Adrenal gland (tissue), 12 donors: ENCODE data around the gene PRRT4. TPM values are rescaled to one million over a fixed set of nuclear protein-coding genes. Genes with fewer than 3 reads are reported as not detected.

ENCODE experiments used
- DNase-seq, 7 donors: peaks; one replicate each; pipeline ENCODE4 v3.0.0-alpha.2; 2019 to 2020
- H3K27ac ChIP-seq, 5 donors: fragments of 200-600 bp; sonication (generic) in 4 of 5; 1 replicate in 3 of 5; 2 replicates in 2 of 5; pipeline versions ENCODE4 v1.5.1 to v1.8.0; 2016 to 2020; ENCODE audit warnings: mild to moderate bottlenecking in 1 of 5
- H3K27me3 ChIP-seq: fragments of 200-600 bp; 2 replicates; pipeline ENCODE4 v1.8.0; 2021
- H3K36me3 ChIP-seq, 2 donors: fragments of 200-600 bp; replicated peaks in 1 of 2; 1 replicate in 1 of 2; 2 replicates in 1 of 2; pipeline versions ENCODE4 v1.5.1 to v1.8.0; 2018 to 2022
- H3K4me1 ChIP-seq, 2 donors: fragments of 200-600 bp; replicated peaks in 1 of 2; 1 replicate in 1 of 2; 2 replicates in 1 of 2; pipeline versions ENCODE4 v1.5.1 to v1.8.0; 2018 to 2021
- H3K4me3 ChIP-seq, 4 donors: fragments of 200-600 bp; sonication (generic) in 3 of 4; one replicate each; pipeline ENCODE4 v1.5.1; 2016 to 2018
- H3K9me3 ChIP-seq, 3 donors: fragments of 200-600 bp; sonication (generic) in 1 of 3; replicated peaks in 1 of 3; 1 replicate in 2 of 3; 2 replicates in 1 of 3; pipeline versions ENCODE4 v1.5.1 to v1.8.0; 2016 to 2021
- CTCF ChIP-seq, 6 experiments: fragments of 450-650 bp in 4 of 6; fragments of 200-600 bp in 2 of 6; sonication (generic) in 1 of 6; IDR thresholded peaks; 1 replicate in 5 of 6; 2 replicates in 1 of 6; pipeline versions ENCODE4 v1.5.1 to v1.8.0; 2016 to 2021; ENCODE audit warnings: antibody characterized with exemption in 6 of 6, mild to moderate bottlenecking in 2 of 6, moderate library complexity in 1 of 6
- POLR2A ChIP-seq, 2 donors: fragments of 450-650 bp; IDR thresholded peaks; one replicate each; pipeline ENCODE4 v1.6.1; 2017; ENCODE audit warnings: antibody characterized with exemption in 2 of 2, mild to moderate bottlenecking in 2 of 2, moderate library complexity in 1 of 2
- WGBS, 4 donors: extraction: QIAGEN DNeasy Blood & Tissue Kit in 2 of 4; methylation state at CpG; one replicate each; pipeline versions ENCODE4 v1.1.5 to v1.1.7; 2013 to 2017; 5-methylcytosine and 5-hydroxymethylcytosine counted together
- intact Hi-C, 2 donors: fragments of 100-400 bp; cut with DNase I; formaldehyde crosslinking; loops; one replicate each; pipeline versions ENCODE4 v1.14.1 to v1.15.0; 2022 to 2023
- polyA plus RNA-seq, 3 donors: library from polyadenylated mRNA; stranded (reverse); fragments of 200-250 nt in 2 of 3; fragments of 350-450 nt in 1 of 3; fragmentation: Illumina TruSeq in 1 of 3; extraction: RNeasy Lipid Tissue Mini Kit (QIAGEN cat#74804) in 1 of 3; gene quantifications; one replicate each; pipeline ENCODE4 v1.2.3, GENCODE V29; 2013 to 2014
- total RNA-seq, 9 donors: library from RNA; depleted of rRNA in 4 of 9; stranded (reverse); fragments of >200 nt in 4 of 9; fragments of 120-200 nt in 1 of 9; fragmentation: NEBNext Ultra II Directional in 1 of 9; extraction: Animal tissue kit (Norgen Biotek cat#: 25700) in 1 of 9; gene quantifications; one replicate each; pipeline versions ENCODE4 v1.1.0 to v1.2.4, GENCODE V29; 2013 to 2023
- donor health status: healthy with polysubstance abuse.
- donor health status: Bipolar disorder and iron deficiency.
- donor health status: DM: yes; HTN: yes; CAD: no.
- donor health status: DM: no; HTN: no; CAD: no.
- donor health status: DM: no; HTN: no; CAD: no.
- donor health status: DM: yes; HTN: yes; CAD: no.

The PRRT4 gene
- total and polyA plus RNA-seq, 12 donors, result 0.23 to 7.7 (median 1.1) TPM; not detected in 1

DNA sequence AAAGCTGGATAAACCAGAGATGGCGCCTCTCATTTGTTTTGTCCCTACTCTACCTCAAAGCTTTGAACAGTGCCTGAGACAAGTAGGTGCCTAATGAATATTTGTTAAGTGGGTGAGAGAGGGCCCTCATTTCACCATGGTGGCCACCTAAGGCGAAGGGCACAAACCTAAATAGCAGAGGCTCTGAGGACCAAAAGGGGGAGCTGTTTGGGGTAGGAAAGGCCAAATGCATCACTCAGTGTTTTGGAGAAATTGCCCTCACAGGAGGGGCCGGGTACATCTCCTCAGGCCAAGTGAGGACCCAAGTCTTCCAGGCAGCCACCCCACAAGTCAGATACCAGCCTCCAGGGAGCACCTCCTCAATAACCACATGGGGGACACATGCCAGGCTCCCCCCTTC is 34.3 kb upstream of the PRRT4 start:
- no peaks in the 10 kb centered on the region for H3K9me3 ChIP-seq
- H3K27ac ChIP-seq, result no peak overlapping the region
- no peaks in the 10 kb centered on the region for H3K27me3 ChIP-seq
- H3K4me3 ChIP-seq, result no peak overlapping the region
- intact Hi-C loops, result loop anchor here in 1 of 2 donors (5.0 kb wide), 1 partner anchor 37 kb away; no protein-coding TSS in a partner anchor
- peaks cover 0 to 54% of the 10 kb centered on the region in 2 donors for H3K36me3 ChIP-seq
- H3K4me1 ChIP-seq, result no peaks in the 10 kb centered on the region
- WGBS, 4 donors, result 83 to 94% (median 89%) methylated on average over 3 of the region's 3 CpGs
- no peak for DNase-seq
- TF ChIP-seq CTCF (IDR thresholded peaks at IDR 0.05), result no peak
- no peak for TF ChIP-seq POLR2A (IDR thresholded peaks at IDR 0.05)

- H3K27ac ChIP-seq, result no peak overlapping the region
- H3K4me1 ChIP-seq, result no peaks in the 10 kb centered on the region
- 89 to 95% (median 93%) methylated on average over 12 to 16 of the region's 16 CpGs for WGBS, 4 donors
- intact Hi-C loops, result loop anchor here in 1 of 2 donors (5.0 kb wide), 1 partner anchor 37 kb away; no protein-coding TSS in a partner anchor
- DNase-seq, result no peak
- TF ChIP-seq CTCF (IDR thresholded peaks at IDR 0.05), result no peak
- no peak for TF ChIP-seq POLR2A (IDR thresholded peaks at IDR 0.05)
- H3K4me3 ChIP-seq, result no peak overlapping the region
- peaks cover 0 to 47% of the 10 kb centered on the region in 2 donors for H3K36me3 ChIP-seq
- H3K27me3 ChIP-seq, result no peaks in the 10 kb centered on the region
- no peaks in the 10 kb centered on the region for H3K9me3 ChIP-seq
Observed at GRCh38 chr7:128394904-128395496, 33.5 kb upstream of the PRRT4 start.

DNA sequence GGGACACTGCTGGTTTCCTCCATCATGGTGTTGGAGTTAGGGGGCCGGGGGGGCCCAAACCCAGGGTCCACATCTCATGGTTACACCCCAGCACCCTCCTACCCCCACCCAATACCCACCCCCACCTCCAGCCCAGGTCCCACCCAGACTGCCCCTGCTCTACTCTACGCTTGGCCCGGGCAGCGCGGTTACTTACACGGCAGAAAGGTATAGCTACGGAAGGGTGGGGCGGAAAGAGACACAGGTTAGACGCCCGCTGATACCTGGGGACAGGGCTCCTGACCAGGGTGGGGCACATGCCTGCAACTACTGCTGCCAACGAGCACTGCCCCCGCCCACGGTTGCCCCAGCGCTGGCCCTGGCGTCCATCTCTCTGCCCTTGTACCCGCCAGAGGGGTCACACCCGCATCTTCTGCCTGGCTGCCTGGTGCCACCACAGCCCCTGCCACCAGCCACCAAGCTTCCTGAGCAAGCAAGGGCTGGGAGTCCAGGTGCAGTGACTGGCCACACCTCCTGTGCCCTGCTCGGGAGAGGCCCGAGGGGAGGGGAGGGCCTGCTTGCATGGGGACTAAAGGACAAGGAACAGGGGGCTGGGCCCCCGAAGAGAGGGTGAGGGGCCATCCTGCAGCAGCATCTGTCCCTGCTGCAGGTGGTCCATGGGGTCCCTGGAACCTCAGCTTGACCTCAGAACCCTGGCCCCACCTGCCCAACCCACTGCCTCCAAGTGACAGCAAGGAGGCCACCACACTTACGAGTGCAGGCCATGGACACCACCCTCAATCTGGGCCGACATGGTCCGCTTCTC is 32.2 kb upstream of the PRRT4 start:
- Histone ChIP-seq H3K27me3 (no peaks in the 10 kb centered on the region), H3K36me3 (peaks cover 0 to 43% of the 10 kb centered on the region in 2 donors), H3K27ac (no peak overlapping the region), H3K4me3 (no peak overlapping the region), H3K4me1 (no peaks in the 10 kb centered on the region), H3K9me3 (no peaks in the 10 kb centered on the region)
- DNase-seq, result no peak
- TF ChIP-seq POLR2A (IDR thresholded peaks at IDR 0.05) (no peak), CTCF (IDR thresholded peaks at IDR 0.05) (no peak)
- intact Hi-C loops, result no loop called here
- 91 to 95% (median 94%) methylated on average over 11 to 23 of the region's 23 CpGs for WGBS, 4 donors

DNA sequence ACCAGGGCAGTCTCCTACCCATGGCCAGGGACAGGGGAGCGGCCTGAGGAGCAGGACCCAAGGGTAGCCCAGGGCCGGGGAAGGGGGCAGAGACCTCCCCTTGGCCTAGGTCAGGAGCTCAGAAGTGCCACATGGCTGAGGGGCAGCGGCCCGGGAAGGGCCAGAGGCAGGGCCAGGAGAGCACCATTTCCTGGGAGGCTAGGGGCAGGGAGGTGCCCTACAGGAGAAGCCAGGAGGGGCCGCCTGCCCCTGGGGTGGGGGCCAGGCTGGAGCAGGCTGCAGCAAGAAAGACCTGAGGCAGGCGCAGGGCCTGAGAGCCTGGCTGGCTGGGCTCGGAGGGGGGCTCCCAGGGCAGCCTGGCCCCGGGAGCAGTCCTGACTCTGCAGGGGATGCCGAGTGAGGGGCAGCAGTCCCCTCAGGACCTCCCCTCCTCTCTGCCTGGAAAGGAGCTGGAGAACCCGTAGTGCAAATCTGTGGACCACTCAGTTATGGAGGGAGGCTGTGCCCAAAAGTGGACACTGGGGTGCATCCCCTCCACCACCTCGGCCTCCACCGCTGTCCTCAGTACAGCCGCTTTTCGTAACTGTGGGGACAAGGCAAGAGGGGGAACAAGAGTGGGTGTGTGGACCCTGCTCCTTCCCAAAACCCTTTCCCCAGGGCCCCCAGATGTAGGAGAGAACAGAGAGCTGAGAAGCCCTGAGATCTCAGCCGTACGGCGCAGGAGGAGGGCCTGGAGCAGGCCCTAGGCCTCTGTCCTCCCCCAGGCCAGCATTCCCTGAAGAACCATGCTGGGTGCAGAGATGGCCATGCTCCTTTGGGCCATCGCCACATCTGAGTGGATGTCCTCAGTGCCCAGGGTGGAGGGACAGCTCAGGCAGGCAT is 31.2 kb upstream of the PRRT4 start:
- Histone ChIP-seq H3K27ac (no peak overlapping the region), H3K9me3 (no peaks in the 10 kb centered on the region), H3K4me1 (no peaks in the 10 kb centered on the region), H3K36me3 (peaks cover 0 to 37% of the 10 kb centered on the region in 2 donors), H3K27me3 (no peaks in the 10 kb centered on the region), H3K4me3 (no peak overlapping the region)
- TF ChIP-seq POLR2A (IDR thresholded peaks at IDR 0.05) (no peak), CTCF (IDR thresholded peaks at IDR 0.05) (no peak)
- 90 to 91% (median 91%) methylated on average over 14 to 18 of the region's 18 CpGs for WGBS, 4 donors
- no peak for DNase-seq
- intact Hi-C loops, result no loop called here
